GM18505 (cell line): Measurements from ENCODE around the gene LDAH.

Source experiments
- ATAC-seq: cut with Tn5 transposase; IDR thresholded peaks from one replicate; pipeline ENCODE4 v1.9.1; 2021; ENCODE audit not compliant: unreplicated experiment
- POLR2A ChIP-seq: IDR thresholded peaks from 4 replicates; pipeline ENCODE4 v1.6.1; 2011; ENCODE audit warnings: borderline replicate concordance; ENCODE audit not compliant: insufficient read depth, insufficient read length; ENCODE audit errors: extremely low read depth

The LDAH gene

DNA sequence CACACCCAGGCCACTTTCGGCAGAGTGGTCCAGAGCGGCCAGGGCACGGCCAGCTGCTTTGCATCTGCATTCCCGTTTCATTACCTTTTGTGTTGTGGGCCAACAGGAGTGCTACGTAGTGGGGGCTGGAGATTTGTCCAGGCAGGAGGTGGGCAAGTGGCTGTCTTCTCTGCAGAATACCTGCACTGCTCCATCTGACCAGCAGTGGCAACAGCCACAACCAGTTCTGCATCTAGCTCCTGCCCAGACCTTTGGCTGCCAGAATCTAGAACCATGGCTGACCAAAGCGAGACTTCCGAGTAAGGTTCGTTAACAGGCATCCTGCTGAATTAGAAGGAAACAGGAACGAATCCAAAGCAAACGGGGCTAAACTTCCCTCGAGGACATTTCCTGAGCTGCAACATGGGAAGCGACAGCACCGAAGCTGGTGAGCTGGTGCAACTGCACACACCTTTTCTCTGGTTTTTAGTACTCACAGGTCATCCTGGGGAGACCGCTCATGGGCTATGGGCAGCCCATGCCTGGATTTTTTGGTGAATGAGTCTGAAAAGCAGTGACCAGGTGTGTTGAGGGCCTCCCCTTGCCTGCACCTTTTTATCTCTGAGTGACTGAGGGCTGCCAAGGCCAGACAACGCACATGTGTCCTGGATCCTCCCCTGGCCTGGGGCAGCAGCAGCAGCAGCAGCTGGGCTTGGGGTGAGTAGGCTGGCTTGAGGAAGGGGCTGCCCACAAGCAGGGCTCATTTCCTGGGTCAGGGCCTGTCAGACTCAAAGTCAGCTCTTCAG is 145.4 kb downstream of the LDAH start:
- no peak for TF ChIP-seq POLR2A
- peak; percentile 28 for ATAC-seq

DNA sequence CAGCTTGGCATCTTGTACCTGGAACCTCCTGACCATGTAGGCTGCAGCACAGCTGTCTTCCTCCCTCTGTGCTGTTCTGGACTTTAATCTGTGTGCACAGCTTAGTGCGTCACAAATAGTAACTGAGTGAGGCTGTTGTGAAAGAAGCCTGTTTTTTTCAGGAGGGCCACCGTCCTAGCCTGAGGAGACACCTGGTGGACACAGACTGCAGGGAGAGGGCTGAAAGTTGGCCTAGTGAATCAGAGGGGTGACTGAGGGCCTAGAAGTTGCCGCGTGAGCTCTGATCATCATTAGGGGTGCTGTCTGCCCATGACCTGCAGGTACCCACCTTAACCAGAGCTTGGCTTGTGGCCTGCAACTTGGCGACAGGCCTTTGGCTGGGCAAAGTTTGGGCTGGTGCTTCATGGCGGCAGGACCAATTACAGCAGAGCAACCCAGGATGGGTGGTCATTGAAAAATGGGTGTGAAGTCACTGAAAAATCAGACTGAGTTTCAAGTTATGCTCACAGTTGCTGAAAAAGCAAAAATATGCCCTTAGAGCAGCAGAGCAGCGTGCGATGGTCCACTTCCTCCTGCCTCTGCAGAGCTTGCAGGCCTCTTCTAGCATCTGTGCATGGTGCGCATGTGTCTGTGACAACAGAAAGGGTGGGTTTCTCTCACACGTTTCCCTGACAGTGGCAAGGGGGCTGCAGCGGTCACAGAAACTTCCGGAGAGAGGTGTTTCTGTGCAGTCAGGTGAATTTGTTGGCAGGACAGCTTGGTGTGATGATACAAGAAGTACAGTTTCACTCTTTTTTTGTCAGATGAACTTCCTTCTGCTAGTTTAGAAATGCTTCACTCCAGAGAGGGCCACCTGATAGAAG is 146.3 kb downstream of the LDAH start:
- TF ChIP-seq POLR2A, result no peak
- peak; percentile 72 for ATAC-seq

DNA sequence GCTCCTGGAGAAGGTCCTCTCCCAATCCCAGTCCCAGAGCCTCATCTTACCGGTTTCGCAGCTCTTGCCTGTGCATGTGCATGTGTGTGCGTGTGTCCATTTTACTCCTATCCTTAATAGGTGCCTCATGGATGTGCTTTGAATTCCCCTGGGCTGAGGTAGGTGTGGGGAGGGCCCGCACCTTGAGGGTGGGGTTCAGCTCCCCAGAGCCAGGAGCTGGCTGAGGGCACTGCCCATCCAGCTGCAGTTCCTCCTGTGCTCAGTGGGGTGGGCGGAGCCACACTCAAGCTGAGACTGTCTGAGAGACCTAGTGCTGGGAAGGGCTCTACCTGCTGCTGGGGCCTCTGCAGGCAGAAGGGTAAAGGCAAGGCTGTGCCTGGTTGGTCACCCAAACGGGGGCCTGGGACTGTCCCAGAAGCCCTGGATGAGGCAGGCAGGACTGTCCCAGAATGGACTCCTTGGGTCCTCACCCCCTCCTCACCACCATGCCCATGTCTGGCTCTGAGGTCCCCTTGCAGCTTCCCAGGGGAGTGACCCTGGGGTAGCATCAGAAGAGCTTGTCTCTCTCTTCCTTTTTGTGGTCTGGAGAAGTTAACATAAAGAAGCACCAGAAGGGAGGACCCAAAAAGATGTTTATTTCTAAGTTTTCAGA is 147.1 kb downstream of the LDAH start:
- TF ChIP-seq POLR2A, result no peak
- peak; percentile 57 for ATAC-seq

DNA sequence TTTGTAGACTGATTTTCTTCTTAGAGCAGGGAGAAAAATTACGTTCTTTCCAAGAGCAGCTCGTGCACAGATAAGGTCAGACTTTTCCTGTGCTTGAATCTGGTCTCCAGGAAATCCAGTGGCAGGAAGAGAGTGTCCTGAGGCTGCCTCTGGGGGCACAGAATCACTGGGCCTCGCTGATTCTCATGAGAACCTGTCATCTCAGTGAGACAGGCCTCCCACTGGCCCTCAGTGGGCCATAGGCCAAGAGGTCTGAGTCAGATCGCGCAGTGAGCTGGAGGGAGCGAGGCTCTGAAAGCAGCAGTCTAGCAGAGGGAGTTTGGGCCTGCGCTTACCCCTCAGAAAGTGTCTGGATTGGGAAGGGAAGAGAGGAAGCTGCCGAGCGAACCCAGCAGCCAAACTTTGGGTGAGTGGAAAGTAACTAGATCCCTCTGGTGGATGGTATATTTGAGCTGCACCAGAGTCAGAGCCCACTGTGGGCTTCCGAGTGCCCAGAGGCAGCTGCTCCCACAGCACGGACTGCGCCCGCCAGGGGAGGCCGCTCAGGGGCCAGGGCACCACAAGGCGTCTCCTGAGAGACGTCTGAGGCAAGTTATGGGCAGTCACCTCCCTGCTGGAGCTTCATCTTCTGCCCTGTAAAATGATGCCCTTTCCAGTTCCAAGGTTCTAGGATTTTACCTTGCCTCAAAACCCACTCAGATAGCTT is 147.8 kb downstream of the LDAH start:
- no peak for ATAC-seq
- no peak for TF ChIP-seq POLR2A

DNA sequence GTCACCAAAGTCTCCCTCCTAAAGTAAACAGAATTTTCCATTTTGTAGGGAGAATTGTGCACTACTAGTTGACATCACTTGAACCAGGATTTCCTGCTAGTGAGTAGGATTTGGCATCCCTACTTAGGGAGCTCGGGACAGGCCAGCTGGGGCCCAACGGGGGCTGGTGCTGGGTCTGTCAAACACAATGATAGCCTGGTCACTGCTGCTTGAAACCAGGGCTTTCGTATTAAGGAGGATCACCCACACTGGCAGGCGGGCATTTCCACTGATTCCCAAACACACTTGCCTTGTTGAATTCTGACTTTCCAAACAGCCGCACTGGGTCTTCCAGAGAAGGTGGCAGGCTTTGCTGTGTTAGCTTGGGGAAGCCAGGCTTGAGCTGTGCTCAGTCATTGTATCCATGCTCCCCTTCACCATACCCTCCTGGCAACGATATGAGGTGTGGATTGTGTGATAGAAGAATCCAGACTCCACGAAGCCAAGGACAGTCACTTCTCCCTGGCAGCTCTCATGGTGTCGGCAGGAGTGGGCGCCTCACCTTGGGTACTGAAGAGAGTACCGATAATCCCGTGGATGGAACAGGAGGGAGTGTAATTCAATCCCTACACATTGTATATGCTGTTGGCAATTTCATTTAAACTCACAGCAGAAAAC is 148.5 kb downstream of the LDAH start:
- TF ChIP-seq POLR2A, result no peak
- no peak for ATAC-seq

DNA sequence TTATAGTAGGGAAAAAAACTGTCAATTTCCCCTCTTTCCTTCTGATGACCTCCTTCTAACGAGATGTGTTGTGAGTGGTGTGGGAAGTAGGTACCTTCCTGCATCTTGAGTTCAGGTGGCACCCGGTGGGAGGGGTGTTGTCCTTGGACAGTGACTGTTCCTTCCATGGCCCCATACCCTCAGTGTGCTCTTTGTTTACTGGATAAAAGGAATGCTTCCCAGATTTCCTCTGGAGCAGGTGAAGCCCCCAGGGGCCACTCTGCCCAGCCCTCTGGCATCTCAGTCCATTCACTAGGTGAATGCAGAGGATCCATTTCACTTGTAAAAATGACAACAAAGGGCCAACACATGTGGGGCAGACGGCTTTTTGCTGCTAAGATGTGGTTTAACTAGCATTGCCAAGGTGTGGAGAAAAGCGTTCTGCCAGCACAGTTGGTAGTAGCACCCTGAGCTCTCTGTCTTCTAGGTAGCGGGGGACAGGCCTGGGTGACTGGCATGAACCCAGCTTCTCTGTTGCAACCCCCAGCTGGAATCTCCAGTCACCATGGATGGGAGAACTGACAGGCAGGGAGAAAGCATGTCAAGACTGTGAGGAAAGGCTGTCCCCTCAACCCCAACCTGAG is 149.1 kb downstream of the LDAH start:
- TF ChIP-seq POLR2A, result no peak
- no peak for ATAC-seq

DNA sequence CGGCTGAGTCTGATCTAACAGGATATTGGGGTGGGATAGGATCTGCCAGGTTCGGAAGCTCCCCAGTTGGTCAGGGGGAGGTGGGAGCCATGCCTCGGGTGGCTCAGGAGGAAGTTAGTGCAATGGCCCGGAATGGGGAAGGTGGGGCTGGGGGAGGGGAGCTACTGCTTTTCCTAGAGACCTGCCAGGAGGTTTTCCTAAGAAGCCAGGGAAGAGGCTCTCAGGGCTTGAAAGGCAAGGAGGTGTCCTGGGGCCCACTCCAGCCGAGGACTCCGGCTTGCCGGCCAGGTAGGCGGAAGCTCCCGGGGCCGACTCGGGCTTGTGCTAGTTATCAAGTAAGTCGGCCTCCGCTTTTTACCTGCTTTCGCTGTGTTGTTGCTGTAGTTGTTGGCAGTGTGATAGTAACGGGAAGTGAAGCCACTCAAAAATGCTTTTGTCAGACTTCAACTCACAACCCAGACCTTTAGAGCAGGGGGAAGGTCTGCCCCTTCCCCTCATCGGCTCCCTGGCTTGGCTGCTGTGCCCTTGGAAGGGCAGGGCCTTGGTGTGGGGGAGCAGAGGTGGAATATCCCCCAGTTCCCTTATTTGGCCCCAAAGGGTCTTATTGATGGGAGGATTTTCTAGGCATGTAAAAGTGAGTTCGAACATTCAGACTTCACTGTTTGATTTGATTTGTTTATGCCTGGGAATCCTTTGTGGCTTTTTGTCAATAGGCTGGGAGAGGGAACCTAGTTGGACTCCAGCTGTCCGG is 150.5 kb downstream of the LDAH start:
- no peak for ATAC-seq
- TF ChIP-seq POLR2A, result no peak

DNA sequence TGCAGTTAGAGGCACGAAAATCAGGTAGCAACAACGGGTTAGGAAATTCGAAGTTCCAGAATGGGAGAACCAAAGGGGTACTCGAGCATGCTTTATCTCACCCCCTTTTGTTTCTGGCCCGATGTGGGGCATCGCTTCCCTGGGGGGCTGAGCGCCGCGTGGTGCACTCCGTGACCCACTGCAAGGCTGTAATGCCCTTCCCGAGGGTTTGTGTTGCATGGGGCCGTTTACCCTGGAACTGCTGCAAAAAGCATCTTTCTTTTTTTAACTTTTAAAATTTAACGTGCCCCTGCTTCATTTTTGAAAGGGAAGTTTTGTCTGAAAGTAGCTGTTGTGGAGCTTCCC is 151.2 kb downstream of the LDAH start:
- TF ChIP-seq POLR2A, result no peak
- ATAC-seq, result no peak

DNA sequence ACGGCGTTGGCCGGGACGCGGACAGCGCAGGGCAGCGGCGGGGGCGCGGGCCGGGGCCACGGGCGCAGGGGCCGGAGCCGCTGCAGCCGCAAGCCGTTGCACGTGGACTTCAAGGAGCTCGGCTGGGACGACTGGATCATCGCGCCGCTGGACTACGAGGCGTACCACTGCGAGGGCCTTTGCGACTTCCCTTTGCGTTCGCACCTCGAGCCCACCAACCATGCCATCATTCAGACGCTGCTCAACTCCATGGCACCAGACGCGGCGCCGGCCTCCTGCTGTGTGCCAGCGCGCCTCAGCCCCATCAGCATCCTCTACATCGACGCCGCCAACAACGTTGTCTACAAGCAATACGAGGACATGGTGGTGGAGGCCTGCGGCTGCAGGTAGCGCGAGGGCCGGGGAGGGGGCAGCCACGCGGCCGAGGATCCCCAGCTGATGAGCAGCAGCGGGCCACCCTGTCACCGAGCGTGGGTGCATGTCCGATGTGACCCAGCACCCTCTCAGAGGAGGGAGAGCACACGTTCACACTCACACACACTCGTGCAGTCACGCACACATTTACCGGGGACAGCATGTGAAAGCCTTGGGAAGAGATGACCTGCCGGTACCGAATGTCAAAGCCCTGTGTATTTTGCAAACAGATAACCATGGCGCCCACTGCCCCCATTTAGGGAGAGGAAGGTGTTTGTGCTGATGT is 151.7 kb downstream of the LDAH start:
- ATAC-seq, result no peak
- no peak for TF ChIP-seq POLR2A

DNA sequence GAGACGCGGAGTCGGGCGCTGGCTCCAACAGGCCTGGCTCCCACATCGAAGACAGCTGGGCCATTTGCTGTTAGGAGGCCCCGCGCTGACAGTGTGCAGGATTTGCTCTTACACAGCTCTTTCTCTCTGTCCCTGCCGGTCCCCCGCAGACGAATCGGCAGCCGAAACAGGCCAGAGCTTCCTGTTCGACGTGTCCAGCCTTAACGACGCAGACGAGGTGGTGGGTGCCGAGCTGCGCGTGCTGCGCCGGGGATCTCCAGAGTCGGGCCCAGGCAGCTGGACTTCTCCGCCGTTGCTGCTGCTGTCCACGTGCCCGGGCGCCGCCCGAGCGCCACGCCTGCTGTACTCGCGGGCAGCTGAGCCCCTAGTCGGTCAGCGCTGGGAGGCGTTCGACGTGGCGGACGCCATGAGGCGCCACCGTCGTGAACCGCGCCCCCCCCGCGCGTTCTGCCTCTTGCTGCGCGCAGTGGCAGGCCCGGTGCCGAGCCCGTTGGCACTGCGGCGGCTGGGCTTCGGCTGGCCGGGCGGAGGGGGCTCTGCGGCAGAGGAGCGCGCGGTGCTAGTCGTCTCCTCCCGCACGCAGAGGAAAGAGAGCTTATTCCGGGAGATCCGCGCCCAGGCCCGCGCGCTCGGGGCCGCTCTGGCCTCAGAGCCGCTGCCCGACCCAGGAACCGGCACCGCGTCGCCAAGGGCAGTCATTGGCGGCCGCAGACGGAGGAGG is 152.4 kb downstream of the LDAH start:
- TF ChIP-seq POLR2A, result no peak
- ATAC-seq, result no peak
